ENCODE results near the gene LPP. TPM values are rescaled to one million over a fixed set of nuclear protein-coding genes. Genes with fewer than 3 reads are reported as not detected.

Gene LPP
- total and polyA plus RNA-seq, 2 of the 4 experiments (the other 2 are of a cell fraction), result 16.0 to 130 TPM

- dilution Hi-C loops (cut with HindIII; ENCODE audit: low sequenced_read_pairs, unreplicated experiment) (no loop called here), intact Hi-C loops (cut with micrococcal nuclease) (no loop called here), in situ Hi-C loops (cut with MboI; ENCODE audit: low sequenced_read_pairs) (no loop called here)
- TF ChIP-seq RAD21 (IDR thresholded peaks at IDR 0.05; ENCODE audit: low read length) (peak; percentile 33; the same call in 1 of the 2 replicates), CTCF (conservative IDR thresholded peaks at IDR 0.05; ENCODE audit: low read depth, low read length) (peak; percentile 25; the same call in 1 of the 2 replicates), CEBPB (IDR thresholded peaks at IDR 0.05; ENCODE audit: low read depth, low read length) (no peak)
- no peak overlapping the region for H3K56ac ChIP-seq (ENCODE audit: extremely low read depth, insufficient read depth, low read length)
- no peak overlapping the region for H3K23ac ChIP-seq (ENCODE audit: low read depth, low read length)
- H3K79me1 ChIP-seq (ENCODE audit: low read depth in 1 of 2, low read length in 2 of 2), result peaks cover 23 to 38% of the 10 kb centered on the region in 2 experiments
- ChIA-PET POLR2A (ENCODE audit: unreplicated experiment) (no interaction called here), CTCF (no interaction called here)
- no peak overlapping the region for H2BK20ac ChIP-seq (ENCODE audit: low read depth, low read length)
- no CpG with 5 or more reads among the region's 5 CpGs for WGBS, 2 experiments (ENCODE audit: extremely low coverage in 2 of 2, insufficient read length in 1 of 2)
- no peak overlapping the region for H4K8ac ChIP-seq (ENCODE audit: low read depth in 2 of 2, low read length in 2 of 2)
- H3K36me3 ChIP-seq (ENCODE audit: control insufficient read depth, insufficient read depth, low read length), result peaks cover 3% of the 10 kb centered on the region; the same call in 1 of the 2 replicates
- H3K18ac ChIP-seq (ENCODE audit: low read depth, low read length), result no peak overlapping the region
- no peak overlapping the region for H4K91ac ChIP-seq (ENCODE audit: insufficient read depth, low read depth, low read length)
- no peak overlapping the region for H2AK5ac ChIP-seq (ENCODE audit: low read depth, low read length)
- BruUV-seq (replicated peaks), result no TSS peak
- H3K27ac ChIP-seq (ENCODE audit: insufficient read depth, low read length), result no peak overlapping the region
- no peak overlapping the region for H2BK5ac ChIP-seq (ENCODE audit: low read depth, low read length, poor library complexity, severe bottlenecking)
- H3K4ac ChIP-seq (ENCODE audit: low read depth, low read length), result no peak overlapping the region
- H3K9ac ChIP-seq (ENCODE audit: low read depth, low read length), result no peak overlapping the region
- no peak overlapping the region for H2AFZ ChIP-seq (replicated peaks; ENCODE audit: low read length, poor library complexity)
- H3K4me2 ChIP-seq (ENCODE audit: low read depth, low read length), result no peak overlapping the region
- no peak overlapping the region for H2BK15ac ChIP-seq (ENCODE audit: low read depth, low read length)
- H3K27me3 ChIP-seq (ENCODE audit: control insufficient read depth, insufficient read depth, low read length), result no peaks in the 10 kb centered on the region
- H3K4me3 ChIP-seq (ENCODE audit: insufficient read depth, low read depth, low read length), result no peak overlapping the region
- DNase-seq (no peak), ATAC-seq (ENCODE audit: low read depth) (no peak)
- no peak overlapping the region for H2BK120ac ChIP-seq (ENCODE audit: low read depth, low read length)
- no peak overlapping the region for H2AK9ac ChIP-seq (replicated peaks; ENCODE audit: low read depth, low read length, poor library complexity)
- no peak overlapping the region for H4K5ac ChIP-seq (ENCODE audit: low read depth, low read length)
- peaks cover 14% of the 10 kb centered on the region for H3K9me1 ChIP-seq (ENCODE audit: insufficient read depth, low read length)
- no peaks in the 10 kb centered on the region for H3K9me3 ChIP-seq (ENCODE audit: control insufficient read depth, insufficient read depth, low read length)
- peaks cover 3% of the 10 kb centered on the region; the same call in 1 of the 2 replicates for H3K4me1 ChIP-seq (ENCODE audit: control insufficient read depth, insufficient read depth, low read length)
- H3K14ac ChIP-seq (replicated peaks; ENCODE audit: low read depth, low read length), result no peak overlapping the region
- peaks cover 17% of the 10 kb centered on the region; the same call in 1 of the 2 replicates for H4K20me1 ChIP-seq (ENCODE audit: insufficient read depth, low read length)
Observed at GRCh38 chr3:188749010-188749617, 595.2 kb downstream of the LPP start.
